HEK293 (cell line): ENCODE results near the gene JAZF1.

Source experiments
- CTCF ChIA-PET: fragments of 350-600 bp; formaldehyde crosslinking; extraction: SDS; loops from one replicate; lab custom pipeline; 2021; ENCODE audit warnings: antibody characterized with exemption; lab: Yijun Ruan, JAX
- POLR2A ChIA-PET: fragments of 300-600 bp; formaldehyde crosslinking; extraction: SDS; loops from one replicate; lab custom pipeline; 2020; ENCODE audit warnings: antibody characterized with exemption, inconsistent platforms; lab: Yijun Ruan, JAX
- H3K27ac ChIP-seq: fragments of 200-500 bp; sonication (Bioruptor generic); 2 replicates; pipeline ENCODE4 v1.5.1; 2014; ENCODE audit warnings: low read depth, low read length, control low read depth, inconsistent platforms; ENCODE audit errors: extremely low read depth
- H3K36me3 ChIP-seq, 2 experiments: fragments of 200-500 bp in 1 of 2; sonication (Bioruptor generic) in 1 of 2; 1 replicate in 1 of 2; 2 replicates in 1 of 2; pipeline ENCODE4 v1.5.1; 2014 to 2017; ENCODE audit warnings: inconsistent platforms in 2 of 2, low read length in 2 of 2; ENCODE audit not compliant: control insufficient read depth in 2 of 2, insufficient read depth in 1 of 2
- H3K4me1 ChIP-seq: fragments of 200-500 bp; sonication (Bioruptor generic); 2 replicates; pipeline ENCODE4 v1.5.1; 2014; ENCODE audit warnings: mild to moderate bottlenecking, low read length, inconsistent platforms; ENCODE audit not compliant: control insufficient read depth, insufficient read depth
- H3K4me3 ChIP-seq: 2 replicates; pipeline ENCODE4 v1.5.1; 2011; ENCODE audit warnings: low read depth, mild to moderate bottlenecking, control low read depth, low read length, moderate library complexity
- H3K9me3 ChIP-seq: fragments of 200-500 bp; sonication (Bioruptor generic); 2 replicates; pipeline ENCODE4 v1.5.1; 2014; ENCODE audit warnings: low read depth, low read length, inconsistent platforms; ENCODE audit not compliant: control insufficient read depth, insufficient read depth
- KLF17 ChIP-seq: fragments of 450-650 bp; formaldehyde crosslinking; IDR thresholded peaks from 2 replicates; pipeline ENCODE4 v1.5.1; 2016; ENCODE audit warnings: missing biosample characterization, missing genetic modification characterization
- KLF9 ChIP-seq: fragments of 450-650 bp; formaldehyde crosslinking; IDR thresholded peaks from 2 replicates; pipeline ENCODE4 v1.5.1; 2016; ENCODE audit warnings: missing biosample characterization, missing genetic modification characterization, low read depth
- SP7 ChIP-seq: fragments of 450-650 bp; formaldehyde crosslinking; IDR thresholded peaks from 2 replicates; pipeline ENCODE4 v1.5.1; 2016; ENCODE audit warnings: missing biosample characterization, missing genetic modification characterization
- WT1 ChIP-seq: fragments of 450-650 bp; formaldehyde crosslinking; IDR thresholded peaks from 2 replicates; pipeline ENCODE4 v1.5.1; 2016; ENCODE audit warnings: missing biosample characterization, missing genetic modification characterization
- ZBTB6 ChIP-seq: fragments of 450-650 bp; formaldehyde crosslinking; IDR thresholded peaks from 2 replicates; pipeline ENCODE4 v1.5.1; 2017; ENCODE audit warnings: missing biosample characterization, missing genetic modification characterization
- ZNF146 ChIP-seq: fragments of 450-650 bp; formaldehyde crosslinking; IDR thresholded peaks from 2 replicates; pipeline ENCODE4 v1.5.1; 2016; ENCODE audit warnings: missing biosample characterization, missing genetic modification characterization
- ZNF19 ChIP-seq: fragments of 450-650 bp; formaldehyde crosslinking; IDR thresholded peaks from 2 replicates; pipeline ENCODE4; 2016; ENCODE audit warnings: missing biosample characterization, missing genetic modification characterization, low read depth
- ZNF2 ChIP-seq: fragments of 450-650 bp; formaldehyde crosslinking; IDR thresholded peaks from 2 replicates; pipeline ENCODE4 v1.5.1; 2016; ENCODE audit warnings: missing biosample characterization, missing genetic modification characterization
- ZNF214 ChIP-seq: fragments of 450-650 bp; formaldehyde crosslinking; IDR thresholded peaks from 2 replicates; pipeline ENCODE4 v1.5.1; 2017; ENCODE audit warnings: missing biosample characterization, mild to moderate bottlenecking, missing genetic modification characterization, borderline replicate concordance
- ZNF248 ChIP-seq: fragments of 450-650 bp; formaldehyde crosslinking; IDR thresholded peaks from 2 replicates; pipeline ENCODE4 v1.5.1; 2017; ENCODE audit warnings: missing biosample characterization, missing genetic modification characterization
- ZNF266 ChIP-seq: fragments of 450-650 bp; formaldehyde crosslinking; IDR thresholded peaks from 2 replicates; pipeline ENCODE4 v1.5.1; 2016; ENCODE audit warnings: missing biosample characterization, missing genetic modification characterization, low read depth
- ZNF292 ChIP-seq: fragments of 450-650 bp; formaldehyde crosslinking; IDR thresholded peaks from 2 replicates; pipeline ENCODE4 v1.5.1; 2016; ENCODE audit warnings: low read depth, missing biosample characterization, missing genetic modification characterization, borderline replicate concordance
- ZNF311 ChIP-seq: fragments of 450-650 bp; formaldehyde crosslinking; IDR thresholded peaks from 2 replicates; pipeline ENCODE4 v1.5.1; 2017; ENCODE audit warnings: missing biosample characterization, missing genetic modification characterization, borderline replicate concordance
- ZNF341 ChIP-seq: fragments of 450-650 bp; formaldehyde crosslinking; IDR thresholded peaks from 2 replicates; pipeline ENCODE4; 2016; ENCODE audit warnings: low read depth, missing biosample characterization, missing genetic modification characterization
- ZNF518A ChIP-seq: fragments of 450-650 bp; formaldehyde crosslinking; conservative IDR thresholded peaks from 2 replicates; pipeline ENCODE4 v1.5.1; 2016; ENCODE audit warnings: low read depth, missing biosample characterization, missing genetic modification characterization
- ZNF544 ChIP-seq: fragments of 450-650 bp; formaldehyde crosslinking; IDR thresholded peaks from 2 replicates; pipeline ENCODE4 v1.5.0; 2017; ENCODE audit warnings: missing biosample characterization, missing genetic modification characterization
- ZNF549 ChIP-seq: fragments of 450-650 bp; IDR thresholded peaks from 2 replicates; pipeline ENCODE4 v1.5.1; 2018; ENCODE audit warnings: missing biosample characterization, missing genetic modification characterization, mild to moderate bottlenecking, inconsistent platforms, moderate library complexity
- ZNF561 ChIP-seq: fragments of 450-650 bp; IDR thresholded peaks from 2 replicates; pipeline ENCODE4 v1.5.1; 2018; ENCODE audit warnings: missing biosample characterization, missing genetic modification characterization, borderline replicate concordance
- ZNF692 ChIP-seq: fragments of 450-650 bp; formaldehyde crosslinking; IDR thresholded peaks from 2 replicates; pipeline ENCODE4 v1.5.1; 2016; ENCODE audit warnings: missing biosample characterization, missing genetic modification characterization

The JAZF1 gene

GRCh38 chr7:28086198-28086597 is 94.4 kb downstream of the JAZF1 start:
- ChIA-PET POLR2A (no interaction called here), CTCF (interaction anchor here (5.5 kb wide), 1 partner anchor 8 kb away, joined by 50 read pairs; no protein-coding TSS in a partner anchor)
- Histone ChIP-seq H3K4me1 (peaks cover 15% of the 10 kb centered on the region), H3K9me3 (no peaks in the 10 kb centered on the region), H3K27ac (no peak overlapping the region), H3K36me3 (no peaks in the 10 kb centered on the region), H3K4me3 (no peak overlapping the region)
- TF ChIP-seq ZNF549 (tag by site-specific recombination), result no peak
- TF ChIP-seq ZNF311, result no peak
- TF ChIP-seq ZNF266, result no peak
- peak; percentile 84 for TF ChIP-seq ZNF692
- peak; percentile 30; the same call in 1 of the 2 replicates for TF ChIP-seq WT1 (tag by site-specific recombination)
- peak; percentile 93 for TF ChIP-seq SP7
- TF ChIP-seq KLF9 (tag by site-specific recombination), result no peak
- no peak for TF ChIP-seq ZNF2 (tag by site-specific recombination)
- TF ChIP-seq ZNF146 (tag by site-specific recombination), result no peak
- TF ChIP-seq ZNF561, result no peak
- TF ChIP-seq ZNF341 (tag by site-specific recombination), result 0 out of 2 replicates have a peak, but pooled peaks have one; percentile 35
- no peak for TF ChIP-seq ZNF292
- no peak for TF ChIP-seq ZBTB6 (tag by site-specific recombination)
- no peak for TF ChIP-seq KLF17 (tag by site-specific recombination)

GRCh38 chr7:28083998-28084985 is 96.3 kb downstream of the JAZF1 start:
- Histone ChIP-seq H3K36me3 (no peaks in the 10 kb centered on the region), H3K4me1 (peaks cover 15% of the 10 kb centered on the region), H3K27ac (no peak overlapping the region), H3K4me3 (no peak overlapping the region), H3K9me3 (no peaks in the 10 kb centered on the region)
- CTCF ChIA-PET, result interaction anchor here (0.7 to 5.5 kb wide), 6 partner anchors 8 to 898 kb away, joined by 3 to 50 read pairs (median 4); no protein-coding TSS in a partner anchor
- POLR2A ChIA-PET, result no interaction called here
- TF ChIP-seq ZNF248 (tag by site-specific recombination) (no peak), ZNF544 (tag by site-specific recombination) (no peak), ZNF518A (tag by site-specific recombination) (no peak), ZNF214 (no peak), ZNF19 (tag by site-specific recombination) (no peak)
